ENCODE data around the gene NFE2L2. TPM values are rescaled to one million over a fixed set of nuclear protein-coding genes. Genes with fewer than 3 reads are reported as not detected.

NFE2L2 gene
- 46.1 and 60.6 TPM in 2 replicates for total RNA-seq

GRCh38 chr2:177264693-177265587 lies at the start of gene NFE2L2:
TSS of gene NFE2L2 (minus strand) at chr2:177264727. CDS start at chr2:177264576, 151 bp downstream.

GRCh38 chr2:177212106-177212890 lies 52.2 kb downstream of the NFE2L2 start, which contains the start of gene HNRNPA3:
TSS of gene HNRNPA3 (plus strand) at chr2:177212794. CDS start at chr2:177212800, 6 bp downstream.

Small RNA genes lying within 50 kb of the gene (small RNA-seq; reads per million reads assigned to genes)
- not detected for gene MIR3128
- not detected for gene MIR6512
- gene RF00019, result not detected

Other genes starting within 250 kb of the NFE2L2 start
- 32.7 and 38.9 TPM in 2 replicates for gene HNRNPA3, start 51.9 kb downstream of the NFE2L2 start, total RNA-seq
- 25.4 and 33.2 TPM in 2 replicates for gene AGPS, start 128.0 kb upstream of the NFE2L2 start, total RNA-seq

Data from subcutaneous preadipocyte (primary cell).